ENCODE measurements around the gene USH1G.

USH1G gene

DNA sequence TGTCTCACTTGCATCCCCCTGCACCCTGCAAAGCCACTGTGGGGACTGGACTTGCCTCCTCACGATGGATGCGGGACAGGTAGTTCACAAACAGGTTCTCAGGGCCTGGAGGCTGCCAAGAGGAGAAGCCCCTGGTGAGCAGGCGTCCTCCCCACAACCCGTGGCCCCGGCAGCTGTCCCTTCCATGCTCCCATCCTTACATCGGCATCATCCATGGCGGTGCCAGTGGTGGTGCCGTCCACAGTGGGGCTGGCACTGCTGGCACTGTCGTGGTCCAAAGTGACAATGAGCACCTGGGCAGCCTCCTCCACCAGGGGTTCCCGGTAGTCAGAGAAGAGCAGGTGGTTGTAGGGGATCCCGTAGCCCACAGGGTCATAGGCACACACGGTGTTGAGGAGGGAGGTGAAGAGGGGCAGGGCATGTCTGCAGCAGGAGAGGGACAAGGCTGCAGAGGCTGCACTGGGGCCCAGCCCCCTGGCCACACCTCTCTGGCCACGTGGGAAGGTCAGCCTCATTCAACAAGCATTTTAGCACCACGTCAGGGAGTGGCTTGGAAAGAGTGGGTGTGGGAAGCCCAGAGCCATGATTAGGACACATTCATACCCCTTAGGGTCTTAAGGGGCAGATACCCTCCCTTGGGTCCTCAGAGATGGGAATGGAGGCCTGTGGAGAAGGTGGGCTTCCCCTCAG, 36.9 kb upstream of the USH1G start:
- Histone ChIP-seq H3K27me3 (ENCODE audit: insufficient read depth, poor library complexity, severe bottlenecking) (no peaks in the 10 kb centered on the region), H3K4me1 (ENCODE audit: insufficient read depth, poor library complexity, severe bottlenecking) (peaks cover 4% of the 10 kb centered on the region), H3K36me3 (ENCODE audit: low read depth) (no peaks in the 10 kb centered on the region), H3K27ac (ENCODE audit: poor library complexity, severe bottlenecking) (no peak overlapping the region), H3K9me3 (ENCODE audit: severe bottlenecking) (no peaks in the 10 kb centered on the region), H3K4me3 (ENCODE audit: severe bottlenecking) (no peak overlapping the region)
- TF ChIP-seq, protein P1, sequence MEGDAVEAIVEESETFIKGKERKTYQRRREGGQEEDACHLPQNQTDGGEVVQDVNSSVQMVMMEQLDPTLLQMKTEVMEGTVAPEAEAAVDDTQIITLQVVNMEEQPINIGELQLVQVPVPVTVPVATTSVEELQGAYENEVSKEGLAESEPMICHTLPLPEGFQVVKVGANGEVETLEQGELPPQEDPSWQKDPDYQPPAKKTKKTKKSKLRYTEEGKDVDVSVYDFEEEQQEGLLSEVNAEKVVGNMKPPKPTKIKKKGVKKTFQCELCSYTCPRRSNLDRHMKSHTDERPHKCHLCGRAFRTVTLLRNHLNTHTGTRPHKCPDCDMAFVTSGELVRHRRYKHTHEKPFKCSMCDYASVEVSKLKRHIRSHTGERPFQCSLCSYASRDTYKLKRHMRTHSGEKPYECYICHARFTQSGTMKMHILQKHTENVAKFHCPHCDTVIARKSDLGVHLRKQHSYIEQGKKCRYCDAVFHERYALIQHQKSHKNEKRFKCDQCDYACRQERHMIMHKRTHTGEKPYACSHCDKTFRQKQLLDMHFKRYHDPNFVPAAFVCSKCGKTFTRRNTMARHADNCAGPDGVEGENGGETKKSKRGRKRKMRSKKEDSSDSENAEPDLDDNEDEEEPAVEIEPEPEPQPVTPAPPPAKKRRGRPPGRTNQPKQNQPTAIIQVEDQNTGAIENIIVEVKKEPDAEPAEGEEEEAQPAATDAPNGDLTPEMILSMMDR (IDR thresholded peaks at IDR 0.05; ENCODE audit: poor library complexity, severe bottlenecking) = no peak
- ATAC-seq (ENCODE audit: low read depth) (peak; percentile 38), DNase-seq (ENCODE audit: low spot score) (no peak)

DNA sequence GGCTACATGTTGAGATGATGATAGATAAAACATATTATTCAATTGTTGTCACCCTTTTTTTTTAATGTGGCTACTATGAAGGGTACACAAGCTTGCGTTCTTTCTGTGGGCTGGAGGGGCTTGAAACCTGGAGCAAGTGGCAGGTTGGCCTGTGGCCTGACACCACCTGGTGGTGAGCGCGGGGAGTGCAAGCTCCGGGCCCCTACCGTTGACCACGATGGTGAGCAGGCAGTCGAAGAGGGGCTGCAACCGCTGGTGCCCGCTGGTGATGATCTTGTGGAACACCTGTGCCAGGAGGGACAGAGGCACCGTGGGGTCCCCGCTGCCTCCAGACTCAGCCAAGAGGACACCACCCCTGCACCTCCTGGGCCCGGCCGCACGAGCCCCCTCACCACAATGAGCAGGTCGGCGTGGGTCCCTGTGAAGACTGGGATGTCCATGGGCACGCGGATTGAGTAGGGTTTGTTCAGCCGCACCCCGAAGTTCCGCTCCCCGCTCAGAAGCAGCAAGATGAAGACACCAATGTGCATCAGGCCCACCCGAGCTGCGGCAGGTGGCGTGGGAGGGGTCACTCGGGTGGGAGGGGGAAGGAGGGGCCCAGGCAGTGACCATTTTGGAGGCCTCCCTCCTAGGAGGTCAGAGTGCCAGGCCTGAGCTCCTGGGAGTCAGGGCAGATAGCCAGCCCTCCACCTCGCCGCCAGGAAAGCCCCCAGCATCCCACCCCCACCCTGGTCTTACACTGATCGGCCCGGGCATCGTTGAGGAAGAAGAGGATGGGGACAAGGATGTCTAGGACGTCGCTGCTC, 35.1 kb upstream of the USH1G start:
- peak; percentile 42; the same call in 2 of the 3 replicates for ATAC-seq (ENCODE audit: low read depth)
- TF ChIP-seq, protein P1 (IDR thresholded peaks at IDR 0.05; ENCODE audit: poor library complexity, severe bottlenecking) = peak; percentile 90

DNA sequence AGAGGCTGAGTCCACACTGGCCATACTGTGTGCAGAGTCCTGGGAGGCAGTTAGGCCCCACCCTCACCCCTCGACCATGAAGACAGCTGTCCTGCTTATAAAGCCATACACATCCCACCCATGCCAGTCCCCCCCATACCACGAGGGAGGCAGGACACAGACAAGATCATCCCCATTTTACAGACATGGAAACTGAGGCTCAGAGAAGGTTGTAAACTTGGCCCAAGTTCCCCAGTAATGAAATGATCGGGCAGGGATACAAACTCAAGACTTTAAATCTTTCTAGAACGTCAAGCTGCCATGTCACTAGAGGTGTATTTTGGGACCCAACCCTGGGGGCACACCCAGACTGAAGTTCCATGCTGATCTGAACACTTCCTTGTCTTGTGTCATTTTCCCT, 33.0 kb upstream of the USH1G start:
- H3K4me1 ChIP-seq (ENCODE audit: insufficient read depth, poor library complexity, severe bottlenecking) = peaks cover 4% of the 10 kb centered on the region
- no peak overlapping the region for H3K4me3 ChIP-seq (ENCODE audit: severe bottlenecking)
- H3K27ac ChIP-seq (ENCODE audit: poor library complexity, severe bottlenecking) = no peak overlapping the region
- DNase-seq (ENCODE audit: low spot score) = no peak
- TF ChIP-seq, protein P1 (IDR thresholded peaks at IDR 0.05; ENCODE audit: poor library complexity, severe bottlenecking) = no peak
- no peaks in the 10 kb centered on the region for H3K27me3 ChIP-seq (ENCODE audit: insufficient read depth, poor library complexity, severe bottlenecking)
- no peak for ATAC-seq (ENCODE audit: low read depth)
- H3K9me3 ChIP-seq (ENCODE audit: severe bottlenecking) = no peaks in the 10 kb centered on the region
- H3K36me3 ChIP-seq (ENCODE audit: low read depth) = no peaks in the 10 kb centered on the region

More for the DNA sequence above, 35.1 kb upstream of the USH1G start:
- Histone ChIP-seq H3K36me3 (ENCODE audit: low read depth) (no peaks in the 10 kb centered on the region), H3K4me1 (ENCODE audit: insufficient read depth, poor library complexity, severe bottlenecking) (peaks cover 4% of the 10 kb centered on the region), H3K9me3 (ENCODE audit: severe bottlenecking) (no peaks in the 10 kb centered on the region), H3K27me3 (ENCODE audit: insufficient read depth, poor library complexity, severe bottlenecking) (no peaks in the 10 kb centered on the region), H3K27ac (ENCODE audit: poor library complexity, severe bottlenecking) (no peak overlapping the region), H3K4me3 (ENCODE audit: severe bottlenecking) (no peak overlapping the region)
- no peak for DNase-seq (ENCODE audit: low spot score)

DNA sequence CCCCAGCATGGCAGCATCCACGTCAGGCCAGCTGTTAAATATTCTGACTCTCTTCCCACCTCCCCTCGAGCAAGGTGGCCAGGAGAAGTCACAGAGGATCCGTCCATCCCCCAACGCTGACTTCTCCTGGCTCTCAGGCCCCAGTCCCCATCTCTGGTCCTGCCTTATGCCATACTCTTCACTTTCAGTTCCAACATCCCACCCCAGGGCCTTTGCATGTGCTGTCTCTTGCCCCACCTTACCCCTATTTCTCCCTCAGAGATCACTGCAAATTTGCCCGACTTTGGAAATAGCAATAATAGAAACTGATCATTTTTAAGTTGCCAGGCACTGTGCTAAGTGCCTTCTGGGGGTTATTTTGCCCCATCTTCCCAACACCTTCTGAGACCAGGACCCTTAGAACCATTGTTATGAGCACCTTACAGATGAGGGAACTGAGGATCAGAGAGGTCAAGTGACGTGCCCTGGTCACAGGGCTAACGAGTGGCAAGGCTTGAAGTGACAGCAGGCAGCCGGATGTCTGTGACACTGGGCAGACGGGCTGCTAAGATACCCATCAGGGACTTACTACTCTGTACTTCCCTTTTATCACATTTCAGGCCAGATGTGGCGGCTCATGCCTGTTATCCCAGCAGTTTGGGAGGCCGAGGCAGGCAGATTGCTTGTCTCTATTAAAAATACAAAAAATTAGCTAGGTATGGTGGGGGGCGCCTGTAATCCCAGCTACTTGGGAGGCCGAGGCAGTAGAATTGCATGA, 31.8 kb upstream of the USH1G start:
- Histone ChIP-seq H3K27ac (ENCODE audit: poor library complexity, severe bottlenecking) (no peak overlapping the region), H3K36me3 (ENCODE audit: low read depth) (no peaks in the 10 kb centered on the region), H3K4me3 (ENCODE audit: severe bottlenecking) (no peak overlapping the region), H3K9me3 (ENCODE audit: severe bottlenecking) (no peaks in the 10 kb centered on the region), H3K4me1 (ENCODE audit: insufficient read depth, poor library complexity, severe bottlenecking) (peaks cover 12% of the 10 kb centered on the region), H3K27me3 (ENCODE audit: insufficient read depth, poor library complexity, severe bottlenecking) (no peaks in the 10 kb centered on the region)
- ATAC-seq (ENCODE audit: low read depth) (no peak), DNase-seq (ENCODE audit: low spot score) (no peak)
- TF ChIP-seq, protein P1 (IDR thresholded peaks at IDR 0.05; ENCODE audit: poor library complexity, severe bottlenecking) = no peak

Data from RWPE2 (cell line).